HG02970 (cell line): ENCODE measurements around the gene ANO5.

Experiments used
- ATAC-seq: cut with Tn5 transposase; IDR thresholded peaks from one replicate; pipeline ENCODE4 v1.9.1; 2021; ENCODE audit warnings: mild to moderate bottlenecking, moderate library complexity, moderate number of reproducible peaks; ENCODE audit not compliant: unreplicated experiment, low FRiP score

Gene ANO5

DNA sequence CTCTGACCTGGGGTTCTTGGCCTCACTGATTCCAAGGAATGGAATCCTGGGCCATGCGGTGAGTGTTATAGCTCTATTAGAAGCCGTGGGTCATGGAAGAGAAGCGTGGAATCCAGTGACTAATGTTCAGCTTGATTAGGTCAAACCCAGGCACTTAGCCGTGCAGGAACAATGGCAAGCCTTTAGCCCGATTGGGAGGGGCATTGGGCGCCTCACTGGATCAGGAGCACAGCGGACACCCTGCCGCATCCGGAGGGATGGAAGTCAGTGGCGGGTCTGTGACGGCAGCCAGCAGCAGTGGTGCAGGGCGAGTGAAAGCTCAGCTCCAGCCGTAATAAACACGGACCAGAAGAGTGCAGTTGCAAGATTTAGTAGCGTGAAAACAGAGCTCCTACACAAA, 124.8 kb downstream of the ANO5 start:
- no peak for ATAC-seq

DNA sequence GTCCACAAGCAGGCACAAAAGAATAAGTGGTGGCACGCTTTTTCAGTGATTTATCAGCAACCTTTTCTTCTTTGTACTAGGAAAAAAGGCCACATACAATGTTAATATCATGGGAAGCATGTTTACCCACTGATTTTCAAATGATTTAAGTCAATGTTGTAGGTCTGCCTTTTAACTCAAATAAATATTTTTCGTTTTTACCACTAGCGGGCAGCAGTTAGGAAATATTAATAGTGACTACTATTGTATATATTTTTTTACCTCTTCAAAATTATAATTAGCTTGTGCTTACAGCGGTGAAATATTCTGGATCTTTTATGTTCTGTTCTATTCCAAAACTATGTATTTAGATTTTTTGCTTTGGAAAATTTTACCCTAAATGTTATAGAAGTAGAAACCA, 138.9 kb downstream of the ANO5 start:
- no peak for ATAC-seq
